ENCODE data around the gene ADAMTS16. TPM values are rescaled to one million over a fixed set of nuclear protein-coding genes. Genes with fewer than 3 reads are reported as not detected.

ADAMTS16 gene
- total and polyA plus RNA-seq, 9 donors, result 7.4 to 32.7 (median 13.6) TPM

- intact Hi-C loops (cut with DNase I), result no loop called here
- Histone ChIP-seq H3K4me3 (no peak overlapping the region), H3K27me3 (no peaks in the 10 kb centered on the region), H3K27ac (no peak overlapping the region), H3K4me1 (ENCODE audit: insufficient read depth) (peaks cover 1% of the 10 kb centered on the region), H3K36me3 (no peaks in the 10 kb centered on the region), H3K9me3 (no peaks in the 10 kb centered on the region)
- 87 to 95% (median 93%) methylated on average over 2 of the region's 2 CpGs for WGBS, 3 donors
- no peak for TF ChIP-seq POLR2A (IDR thresholded peaks at IDR 0.05)
- no peak for TF ChIP-seq EP300 (IDR thresholded peaks at IDR 0.05)
- no peak for TF ChIP-seq CTCF (IDR thresholded peaks at IDR 0.05)
- no peak for DNase-seq
These were observed 63.3 kb downstream of the ADAMTS16 start for GRCh38 chr5:5203451-5203850.

- H3K27ac ChIP-seq, result no peak overlapping the region
- DNase-seq, result no peak
- WGBS, 3 donors, result 90 to 96% (median 92%) methylated on average over 3 of the region's 3 CpGs
- no peaks in the 10 kb centered on the region for H3K9me3 ChIP-seq
- no peaks in the 10 kb centered on the region for H3K27me3 ChIP-seq
- no peak overlapping the region for H3K4me3 ChIP-seq
- peaks cover 1% of the 10 kb centered on the region for H3K4me1 ChIP-seq (ENCODE audit: insufficient read depth)
- intact Hi-C loops (cut with DNase I), result no loop called here
- TF ChIP-seq POLR2A (IDR thresholded peaks at IDR 0.05) (no peak), EP300 (IDR thresholded peaks at IDR 0.05) (no peak), CTCF (IDR thresholded peaks at IDR 0.05) (no peak)
- H3K36me3 ChIP-seq, result no peaks in the 10 kb centered on the region
These were observed 67.7 kb downstream of the ADAMTS16 start for GRCh38 chr5:5207828-5208227.

- TF ChIP-seq POLR2A (IDR thresholded peaks at IDR 0.05) (no peak), CTCF (IDR thresholded peaks at IDR 0.05) (no peak), EP300 (IDR thresholded peaks at IDR 0.05) (no peak)
- 10 to 16% (median 13%) methylated on average over 5 of the region's 5 CpGs for WGBS, 3 donors
- H3K27me3 ChIP-seq, result no peaks in the 10 kb centered on the region
These were observed 69.0 kb downstream of the ADAMTS16 start for GRCh38 chr5:5209089-5209488.

DNA sequence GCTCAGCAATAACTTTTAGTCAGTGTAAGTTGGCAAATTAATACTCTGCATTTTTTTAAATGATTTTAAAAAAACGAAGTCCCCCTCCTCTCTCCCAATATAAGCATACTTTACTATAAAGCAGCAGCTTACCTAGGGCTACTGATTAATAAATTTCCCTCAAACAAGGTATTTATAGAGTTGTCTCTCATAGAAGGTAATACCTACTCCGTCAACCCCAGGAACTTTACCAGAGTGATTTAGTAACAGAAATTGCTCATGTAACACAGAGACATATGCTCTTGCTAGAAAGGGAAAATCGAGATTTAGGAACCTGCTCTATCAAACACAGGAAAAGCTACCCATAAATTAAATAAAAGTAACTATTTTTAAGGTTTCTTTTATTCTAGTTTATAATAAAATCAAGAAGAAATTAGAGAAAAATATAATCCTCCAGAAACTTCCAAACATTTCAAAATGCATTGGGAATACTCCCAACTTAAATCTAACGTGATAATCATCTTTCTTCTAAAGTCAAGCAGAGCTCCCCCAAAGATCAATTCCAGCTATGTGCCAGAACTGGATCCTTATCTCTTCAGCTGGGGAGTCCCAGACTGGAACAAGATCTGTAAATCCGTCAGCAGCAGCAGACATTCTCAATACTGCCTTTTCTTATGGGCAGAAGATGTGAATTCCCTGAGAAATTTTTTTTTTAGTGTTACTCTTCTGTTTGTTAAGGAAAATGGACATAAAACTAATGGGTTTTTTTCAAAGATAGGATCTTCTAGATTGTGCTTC, 69.6 kb downstream of the ADAMTS16 start:
- no peak for TF ChIP-seq EP300 (IDR thresholded peaks at IDR 0.05)
- TF ChIP-seq POLR2A (IDR thresholded peaks at IDR 0.05), result no peak
- no peak for TF ChIP-seq CTCF (IDR thresholded peaks at IDR 0.05)
- H3K9me3 ChIP-seq, result no peaks in the 10 kb centered on the region
- H3K4me1 ChIP-seq (ENCODE audit: insufficient read depth), result peaks cover 1% of the 10 kb centered on the region
- WGBS, 3 donors, result 44 to 58% (median 55%) methylated on average over 5 of the region's 5 CpGs
- DNase-seq, result no peak
- H3K27ac ChIP-seq, result no peak overlapping the region
- no peaks in the 10 kb centered on the region for H3K27me3 ChIP-seq
- no peak overlapping the region for H3K4me3 ChIP-seq
- no peaks in the 10 kb centered on the region for H3K36me3 ChIP-seq
- intact Hi-C loops (cut with DNase I), result no loop called here

More at GRCh38 chr5:5209089-5209488, 69.0 kb downstream of the ADAMTS16 start:
- no peaks in the 10 kb centered on the region for H3K36me3 ChIP-seq
- H3K27ac ChIP-seq, result no peak overlapping the region
- no peak overlapping the region for H3K4me3 ChIP-seq
- intact Hi-C loops (cut with DNase I), result no loop called here
- no peak for DNase-seq
- peaks cover 1% of the 10 kb centered on the region for H3K4me1 ChIP-seq (ENCODE audit: insufficient read depth)
- no peaks in the 10 kb centered on the region for H3K9me3 ChIP-seq

Data from ovary (tissue), 9 donors.